Stomach (tissue), 4 donors: ENCODE data around the gene SMCO2.

ENCODE experiments used
- EP300 ChIP-seq: sonication (generic); formaldehyde crosslinking; IDR thresholded peaks from one replicate; pipeline ENCODE4 v1.6.1; 2017; ENCODE audit warnings: antibody characterized with exemption
- POLR2A ChIP-seq, 4 donors: fragments of 450-650 bp; IDR thresholded peaks; one replicate each; pipeline ENCODE4 v1.6.1; 2016; ENCODE audit warnings: antibody characterized with exemption in 4 of 4, control low read depth in 2 of 4, mild to moderate bottlenecking in 1 of 4, moderate library complexity in 1 of 4
- POLR2AphosphoS5 ChIP-seq, 3 donors: sonication (generic); formaldehyde crosslinking; IDR thresholded peaks; one replicate each; pipeline ENCODE4 v1.6.1; 2016; ENCODE audit warnings: antibody characterized with exemption in 3 of 3
- TF ChIP-seq, protein P1 (sequence below), 7 experiments: fragments of 450-650 bp in 4 of 7; fragments of 200-600 bp in 3 of 7; sonication (generic) in 3 of 7; IDR thresholded peaks; one replicate each; pipeline ENCODE4 v1.5.1; 2016 to 2019; ENCODE audit warnings: antibody characterized with exemption in 7 of 7, control low read depth in 2 of 7, mild to moderate bottlenecking in 1 of 7

DNA sequence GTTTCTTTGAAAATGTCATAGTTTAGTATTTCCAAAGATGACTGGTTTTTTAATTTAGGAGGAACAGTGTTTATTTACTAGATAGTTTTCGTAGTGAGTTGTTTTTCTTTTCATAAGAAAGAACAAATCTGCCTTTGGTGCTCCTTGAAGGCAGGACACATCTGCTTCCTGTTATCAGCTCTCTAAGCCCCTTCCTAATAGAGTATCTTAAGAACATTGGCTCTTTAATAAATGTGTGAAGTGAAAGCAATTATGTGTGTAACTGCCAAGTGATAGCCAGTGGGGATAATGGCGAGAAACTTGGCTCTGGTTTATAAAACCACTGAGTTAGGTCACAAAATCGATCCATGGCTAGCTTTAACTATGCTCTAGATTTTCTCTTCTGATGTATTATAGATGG lies 54.0 kb downstream of the SMCO2 start:
- TF ChIP-seq, protein P1, sequence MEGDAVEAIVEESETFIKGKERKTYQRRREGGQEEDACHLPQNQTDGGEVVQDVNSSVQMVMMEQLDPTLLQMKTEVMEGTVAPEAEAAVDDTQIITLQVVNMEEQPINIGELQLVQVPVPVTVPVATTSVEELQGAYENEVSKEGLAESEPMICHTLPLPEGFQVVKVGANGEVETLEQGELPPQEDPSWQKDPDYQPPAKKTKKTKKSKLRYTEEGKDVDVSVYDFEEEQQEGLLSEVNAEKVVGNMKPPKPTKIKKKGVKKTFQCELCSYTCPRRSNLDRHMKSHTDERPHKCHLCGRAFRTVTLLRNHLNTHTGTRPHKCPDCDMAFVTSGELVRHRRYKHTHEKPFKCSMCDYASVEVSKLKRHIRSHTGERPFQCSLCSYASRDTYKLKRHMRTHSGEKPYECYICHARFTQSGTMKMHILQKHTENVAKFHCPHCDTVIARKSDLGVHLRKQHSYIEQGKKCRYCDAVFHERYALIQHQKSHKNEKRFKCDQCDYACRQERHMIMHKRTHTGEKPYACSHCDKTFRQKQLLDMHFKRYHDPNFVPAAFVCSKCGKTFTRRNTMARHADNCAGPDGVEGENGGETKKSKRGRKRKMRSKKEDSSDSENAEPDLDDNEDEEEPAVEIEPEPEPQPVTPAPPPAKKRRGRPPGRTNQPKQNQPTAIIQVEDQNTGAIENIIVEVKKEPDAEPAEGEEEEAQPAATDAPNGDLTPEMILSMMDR (IDR thresholded peaks at IDR 0.05): no peak
- no peak for TF ChIP-seq EP300
- TF ChIP-seq POLR2A (IDR thresholded peaks at IDR 0.05): no peak
- no peak for TF ChIP-seq POLR2AphosphoS5 (IDR thresholded peaks at IDR 0.05)
